Liver (tissue), 9 donors: ENCODE data around the gene SYT8. TPM values are rescaled to one million over a fixed set of nuclear protein-coding genes. Genes with fewer than 3 reads are reported as not detected.

ENCODE experiments used
- DNase-seq: peaks from one replicate; pipeline ENCODE4 v3.0.0-alpha.2; 2017; ENCODE audit warnings: low spot score
- H3K27ac ChIP-seq, 2 donors: one replicate each; pipeline ENCODE4 v1.7.0; 2013; ENCODE audit warnings: inconsistent platforms in 2 of 2, low read length in 2 of 2, control low read depth in 1 of 2, low read depth in 1 of 2, mild to moderate bottlenecking in 1 of 2
- H3K27me3 ChIP-seq, 4 donors: one replicate each; pipeline versions ENCODE4 v1.6.1 to v1.7.0; 2013; ENCODE audit warnings: low read length in 3 of 4, inconsistent platforms in 1 of 4, mild to moderate bottlenecking in 1 of 4, moderate library complexity in 1 of 4; ENCODE audit not compliant: control insufficient read depth in 4 of 4, insufficient read depth in 4 of 4
- H3K36me3 ChIP-seq, 4 donors: one replicate each; pipeline versions ENCODE4 v1.6.1 to v1.7.0; 2013; ENCODE audit warnings: low read length in 3 of 4, mild to moderate bottlenecking in 3 of 4, low read depth in 1 of 4, moderate library complexity in 1 of 4; ENCODE audit not compliant: control insufficient read depth in 4 of 4, insufficient read depth in 3 of 4
- H3K4me1 ChIP-seq, 4 donors: one replicate each; pipeline versions ENCODE4 v1.6.1 to v1.7.0; 2013; ENCODE audit warnings: low read length in 3 of 4, mild to moderate bottlenecking in 3 of 4, moderate library complexity in 1 of 4; ENCODE audit not compliant: control insufficient read depth in 4 of 4, insufficient read depth in 4 of 4
- H3K4me3 ChIP-seq, 3 donors: one replicate each; pipeline versions ENCODE4 v1.6.1 to v1.7.0; 2013; ENCODE audit warnings: low read length in 3 of 3, control low read depth in 1 of 3, low read depth in 1 of 3, mild to moderate bottlenecking in 1 of 3
- H3K9ac ChIP-seq, 2 donors: one replicate each; pipeline ENCODE4 v1.7.0; 2013; ENCODE audit warnings: low read length in 2 of 2, mild to moderate bottlenecking in 2 of 2, moderate library complexity in 2 of 2, control low read depth in 1 of 2, low read depth in 1 of 2
- H3K9me3 ChIP-seq, 4 donors: one replicate each; pipeline versions ENCODE4 v1.6.1 to v1.7.0; 2013; ENCODE audit warnings: low read length in 3 of 4; ENCODE audit not compliant: control insufficient read depth in 4 of 4
- ATF3 ChIP-seq: IDR thresholded peaks from 2 replicates; pipeline ENCODE4 v1.6.1; 2016; ENCODE audit warnings: antibody characterized with exemption
- CTCF ChIP-seq: fragments of 150-350 bp; IDR thresholded peaks from 2 replicates; pipeline ENCODE4 v1.5.1; 2017; ENCODE audit warnings: improper control_type of control experiment, low read depth, low read length; ENCODE audit not compliant: missing input control
- EGR1 ChIP-seq, 2 donors: IDR thresholded peaks; 2 replicates each; pipeline ENCODE4 v1.6.1; 2016 to 2018; ENCODE audit warnings: antibody characterized with exemption in 2 of 2, low read depth in 2 of 2
- FOXA1 ChIP-seq: IDR thresholded peaks from 2 replicates; pipeline ENCODE4 v1.6.1; 2016; ENCODE audit warnings: antibody characterized with exemption
- GABPA ChIP-seq, 2 donors: IDR thresholded peaks in 1 of 2; conservative IDR thresholded peaks in 1 of 2; 2 replicates each; pipeline ENCODE4 v1.6.1; 2016; ENCODE audit warnings: antibody characterized with exemption in 2 of 2, mild to moderate bottlenecking in 1 of 2, moderate library complexity in 1 of 2
- HNF4A ChIP-seq, 2 donors: conservative IDR thresholded peaks; 2 replicates each; pipeline ENCODE4 v1.6.1; 2016; ENCODE audit warnings: antibody characterized with exemption in 2 of 2, mild to moderate bottlenecking in 2 of 2
- HNF4G ChIP-seq: IDR thresholded peaks from 2 replicates; pipeline ENCODE4 v1.6.1; 2016; ENCODE audit warnings: antibody characterized with exemption
- JUND ChIP-seq, 2 donors: IDR thresholded peaks; 2 replicates each; pipeline ENCODE4 v1.6.1; 2016; ENCODE audit warnings: antibody characterized with exemption in 2 of 2
- MAX ChIP-seq: IDR thresholded peaks from 2 replicates; pipeline ENCODE4 v1.6.1; 2016; ENCODE audit warnings: antibody characterized with exemption
- NR2F2 ChIP-seq: IDR thresholded peaks from 2 replicates; pipeline ENCODE4 v1.6.1; 2016; ENCODE audit warnings: antibody characterized with exemption
- RAD21 ChIP-seq, 2 donors: IDR thresholded peaks; 2 replicates each; pipeline ENCODE4 v1.6.1; 2016; ENCODE audit warnings: antibody characterized with exemption in 2 of 2, mild to moderate bottlenecking in 2 of 2
- REST ChIP-seq: IDR thresholded peaks from 2 replicates; pipeline ENCODE4 v1.6.1; 2016; ENCODE audit warnings: antibody characterized with exemption, mild to moderate bottlenecking
- RXRA ChIP-seq, 2 donors: IDR thresholded peaks; 2 replicates each; pipeline ENCODE4 v1.6.1; 2017 to 2018; ENCODE audit warnings: antibody characterized with exemption in 2 of 2, mild to moderate bottlenecking in 1 of 2
- SP1 ChIP-seq: IDR thresholded peaks from 2 replicates; pipeline ENCODE4 v1.6.1; 2018; ENCODE audit warnings: antibody characterized with exemption, mild to moderate bottlenecking
- TAF1 ChIP-seq: conservative IDR thresholded peaks from 2 replicates; pipeline ENCODE4 v1.6.1; 2016; ENCODE audit warnings: antibody characterized with exemption, mild to moderate bottlenecking
- YY1 ChIP-seq: IDR thresholded peaks from 2 replicates; pipeline ENCODE4 v1.6.1; 2016; ENCODE audit warnings: antibody characterized with exemption, mild to moderate bottlenecking
- whole genome bisulfite sequencing: extraction: QIAGEN DNeasy Blood & Tissue Kit; methylation state at CpG from one replicate; pipeline ENCODE4 v1.1.7; 2013; 5-methylcytosine and 5-hydroxymethylcytosine counted together
- polyA plus RNA-seq, 2 donors: library from polyadenylated mRNA; stranded (reverse) in 1 of 2; unstranded in 1 of 2; fragments of 200-250 nt in 1 of 2; fragments of >200 nt in 1 of 2; fragmentation: Nextera tagmentation in 1 of 2; extraction: Ambion mirVana in 1 of 2; gene quantifications; one replicate each; pipeline versions ENCODE4 v1.2.1 to v1.2.3, GENCODE V29; 2013 to 2015
- total RNA-seq, 2 donors: library from RNA; depleted of rRNA; stranded (reverse); fragments of >200 nt; gene quantifications; one replicate each; pipeline ENCODE4 v1.2.3, GENCODE V29; 2014
- TF ChIP-seq, protein P1 (sequence below): IDR thresholded peaks from 2 replicates; pipeline ENCODE4 v1.6.1; 2016; ENCODE audit warnings: antibody characterized with exemption
- donor health status: healthy.
- donor health status: healthy.
- donor health status: healthy.
- donor health status: healthy.
- donor health status: healthy.

SYT8 gene
- total and polyA plus RNA-seq, 4 donors = 0.17 to 0.99 (median 0.35) TPM

GRCh38 chr11:1791912-1792311 is 42.9 kb upstream of the SYT8 start (continued):
- no peak for TF ChIP-seq REST
- no peak for TF ChIP-seq JUND (IDR thresholded peaks at IDR 0.05)

DNA sequence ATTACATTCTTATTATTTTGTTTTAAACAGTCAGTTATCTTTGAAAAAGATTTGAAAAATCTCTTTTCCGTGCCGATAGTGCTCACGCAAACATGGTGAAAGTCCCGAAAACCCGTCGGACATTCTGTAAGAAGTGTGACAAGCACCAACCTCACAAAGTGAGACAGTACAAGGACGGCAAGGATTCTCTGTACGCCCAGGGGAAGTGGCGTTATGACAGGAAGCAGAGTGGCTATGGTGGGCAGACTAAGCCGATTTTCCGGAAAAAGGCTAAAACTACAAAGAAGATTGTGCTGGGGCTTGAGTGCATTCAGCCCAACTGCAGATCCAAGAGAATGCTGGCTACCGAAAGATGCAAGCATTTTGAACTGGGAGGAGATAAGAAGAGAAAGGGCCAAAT is 42.3 kb upstream of the SYT8 start:
- Histone ChIP-seq H3K9me3 (no peaks in the 10 kb centered on the region), H3K36me3 (no peaks in the 10 kb centered on the region), H3K27me3 (peaks cover 0 to 3% (median under 1%) of the 10 kb centered on the region in 4 donors), H3K4me3 (no peak overlapping the region), H3K27ac (no peak overlapping the region), H3K4me1 (no peaks in the 10 kb centered on the region), H3K9ac (no peak overlapping the region)
- TF ChIP-seq RXRA (IDR thresholded peaks at IDR 0.05) (no peak), CTCF (no peak), SP1 (no peak), TAF1 (no peak), YY1 (no peak), MAX (no peak), FOXA1 (no peak), NR2F2 (no peak), RAD21 (IDR thresholded peaks at IDR 0.05) (no peak), EGR1 (IDR thresholded peaks at IDR 0.05; ENCODE audit: low read depth in 2 of 2) (no peak), HNF4A (conservative IDR thresholded peaks at IDR 0.05) (no peak), ATF3 (no peak)
- TF ChIP-seq, protein P1, sequence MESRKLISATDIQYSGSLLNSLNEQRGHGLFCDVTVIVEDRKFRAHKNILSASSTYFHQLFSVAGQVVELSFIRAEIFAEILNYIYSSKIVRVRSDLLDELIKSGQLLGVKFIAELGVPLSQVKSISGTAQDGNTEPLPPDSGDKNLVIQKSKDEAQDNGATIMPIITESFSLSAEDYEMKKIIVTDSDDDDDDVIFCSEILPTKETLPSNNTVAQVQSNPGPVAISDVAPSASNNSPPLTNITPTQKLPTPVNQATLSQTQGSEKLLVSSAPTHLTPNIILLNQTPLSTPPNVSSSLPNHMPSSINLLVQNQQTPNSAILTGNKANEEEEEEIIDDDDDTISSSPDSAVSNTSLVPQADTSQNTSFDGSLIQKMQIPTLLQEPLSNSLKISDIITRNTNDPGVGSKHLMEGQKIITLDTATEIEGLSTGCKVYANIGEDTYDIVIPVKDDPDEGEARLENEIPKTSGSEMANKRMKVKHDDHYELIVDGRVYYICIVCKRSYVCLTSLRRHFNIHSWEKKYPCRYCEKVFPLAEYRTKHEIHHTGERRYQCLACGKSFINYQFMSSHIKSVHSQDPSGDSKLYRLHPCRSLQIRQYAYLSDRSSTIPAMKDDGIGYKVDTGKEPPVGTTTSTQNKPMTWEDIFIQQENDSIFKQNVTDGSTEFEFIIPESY = no peak
- DNase-seq = no peak
- whole genome bisulfite sequencing = 78% methylated on average over 12 of the region's 12 CpGs

- WGBS = 44% methylated on average over 3 of the region's 3 CpGs
- no peaks in the 10 kb centered on the region for H3K4me1 ChIP-seq
Measured at GRCh38 chr11:1793081-1793480, 41.7 kb upstream of the SYT8 start.

More at GRCh38 chr11:1793081-1793480, 41.7 kb upstream of the SYT8 start:
- Histone ChIP-seq H3K27me3 (peaks cover 0 to 4% (median 2%) of the 10 kb centered on the region in 4 donors), H3K9me3 (no peaks in the 10 kb centered on the region), H3K9ac (no peak overlapping the region), H3K27ac (no peak overlapping the region), H3K4me3 (no peak overlapping the region), H3K36me3 (no peaks in the 10 kb centered on the region)
- no peak for TF ChIP-seq REST
- TF ChIP-seq JUND (IDR thresholded peaks at IDR 0.05) = no peak
- TF ChIP-seq MAX = no peak
- no peak for TF ChIP-seq RAD21 (IDR thresholded peaks at IDR 0.05)
- no peak for TF ChIP-seq HNF4G
- no peak for TF ChIP-seq GABPA (IDR thresholded peaks at IDR 0.05 in 1 of 2, conservative IDR thresholded peaks at IDR 0.05 in 1 of 2)
- TF ChIP-seq SP1 = no peak
- no peak for DNase-seq
